Trophoblast cell (in vitro differentiated cells and primary cell): Measurements from ENCODE around the gene NDFIP1.

Experiments used
- DNase-seq, 2 donors: peaks; one replicate each; pipeline ENCODE4 v3.0.0-alpha.2; 2016
- H2AFZ ChIP-seq: 2 replicates; pipeline ENCODE4 v1.6.1; 2013; ENCODE audit warnings: low read length, moderate library complexity, mild to moderate bottlenecking; ENCODE audit not compliant: insufficient read depth, poor library complexity
- H2AK5ac ChIP-seq: 2 replicates; pipeline ENCODE4 v1.6.1; 2013; ENCODE audit warnings: mild to moderate bottlenecking, low read length
- H2BK120ac ChIP-seq: 2 replicates; pipeline ENCODE4 v1.6.1; 2013; ENCODE audit warnings: low read length, mild to moderate bottlenecking, moderate library complexity; ENCODE audit not compliant: insufficient read depth, poor library complexity
- H2BK12ac ChIP-seq: 2 replicates; pipeline ENCODE4 v1.6.1; 2013; ENCODE audit warnings: mild to moderate bottlenecking, low read length, moderate library complexity
- H2BK5ac ChIP-seq: 2 replicates; pipeline ENCODE4 v1.6.1; 2013; ENCODE audit warnings: low read length, low read depth, moderate library complexity, mild to moderate bottlenecking; ENCODE audit not compliant: poor library complexity
- H3K14ac ChIP-seq: 2 replicates; pipeline ENCODE4 v1.6.1; 2013; ENCODE audit warnings: mild to moderate bottlenecking, low read length
- H3K18ac ChIP-seq: 2 replicates; pipeline ENCODE4 v1.6.1; 2013; ENCODE audit warnings: mild to moderate bottlenecking, low read length
- H3K23ac ChIP-seq: 2 replicates; pipeline ENCODE4 v1.6.1; 2013; ENCODE audit warnings: low read length
- H3K27ac ChIP-seq: 2 replicates; pipeline ENCODE4 v1.5.1; 2013; ENCODE audit warnings: low read depth, mild to moderate bottlenecking, inconsistent platforms, low read length, moderate library complexity
- H3K27me3 ChIP-seq: 2 replicates; pipeline ENCODE4 v1.6.1; 2013; ENCODE audit warnings: inconsistent platforms, mild to moderate bottlenecking, low read length, moderate library complexity; ENCODE audit not compliant: insufficient read depth
- H3K36me3 ChIP-seq, 2 experiments: 1 replicate in 1 of 2; 2 replicates in 1 of 2; pipeline ENCODE4 v1.6.1; 2013; ENCODE audit warnings: low read length in 2 of 2, mild to moderate bottlenecking in 2 of 2, moderate library complexity in 1 of 2; ENCODE audit not compliant: insufficient read depth in 2 of 2, control insufficient read depth in 1 of 2
- H3K4ac ChIP-seq: 2 replicates; pipeline ENCODE4 v1.6.1; 2013; ENCODE audit warnings: low read depth, mild to moderate bottlenecking, low read length, moderate library complexity
- H3K4me1 ChIP-seq, 2 experiments: 1 replicate in 1 of 2; 2 replicates in 1 of 2; pipeline ENCODE4 v1.6.1; 2013; ENCODE audit warnings: low read length in 2 of 2, mild to moderate bottlenecking in 2 of 2, moderate library complexity in 1 of 2; ENCODE audit not compliant: insufficient read depth in 2 of 2, control insufficient read depth in 1 of 2
- H3K4me2 ChIP-seq: 2 replicates; pipeline ENCODE4 v1.6.1; 2013; ENCODE audit warnings: inconsistent platforms, mild to moderate bottlenecking, low read length, moderate library complexity
- H3K4me3 ChIP-seq: 2 replicates; pipeline ENCODE4 v1.5.1; 2013; ENCODE audit warnings: mild to moderate bottlenecking, low read depth, low read length, inconsistent platforms
- H3K79me1 ChIP-seq: one replicate; pipeline ENCODE4 v1.6.1; 2013; ENCODE audit warnings: low read length
- H3K79me2 ChIP-seq: 2 replicates; pipeline ENCODE4 v1.6.1; 2013; ENCODE audit warnings: low read length, mild to moderate bottlenecking; ENCODE audit not compliant: control insufficient read depth, insufficient read depth, poor library complexity
- H3K9ac ChIP-seq: 2 replicates; pipeline ENCODE4 v1.6.1; 2013; ENCODE audit warnings: mild to moderate bottlenecking, low read length
- H3K9me3 ChIP-seq: 2 replicates; pipeline ENCODE4 v1.6.1; 2013; ENCODE audit warnings: low read depth, mild to moderate bottlenecking, control low read depth, inconsistent platforms, low read length; ENCODE audit not compliant: insufficient read depth
- H4K12ac ChIP-seq: 2 replicates; pipeline ENCODE4 v1.6.1; 2013; ENCODE audit warnings: low read depth, mild to moderate bottlenecking, low read length, moderate library complexity
- H4K8ac ChIP-seq: 2 replicates; pipeline ENCODE4 v1.6.1; 2013; ENCODE audit warnings: low read depth, mild to moderate bottlenecking, low read length, moderate library complexity
- H4K91ac ChIP-seq: one replicate; pipeline ENCODE4 v1.6.1; 2013; ENCODE audit warnings: low read depth, mild to moderate bottlenecking, low read length, moderate library complexity
- WGBS: extraction: QIAGEN DNeasy Blood & Tissue Kit; methylation state at CpG from one replicate; pipeline ENCODE4 v1.1.7; 2013; ENCODE audit warnings: missing lambda C conversion rate; ENCODE audit not compliant: insufficient read length, insufficient coverage; ENCODE audit errors: extremely low coverage; 5-methylcytosine and 5-hydroxymethylcytosine counted together

Gene NDFIP1

DNA sequence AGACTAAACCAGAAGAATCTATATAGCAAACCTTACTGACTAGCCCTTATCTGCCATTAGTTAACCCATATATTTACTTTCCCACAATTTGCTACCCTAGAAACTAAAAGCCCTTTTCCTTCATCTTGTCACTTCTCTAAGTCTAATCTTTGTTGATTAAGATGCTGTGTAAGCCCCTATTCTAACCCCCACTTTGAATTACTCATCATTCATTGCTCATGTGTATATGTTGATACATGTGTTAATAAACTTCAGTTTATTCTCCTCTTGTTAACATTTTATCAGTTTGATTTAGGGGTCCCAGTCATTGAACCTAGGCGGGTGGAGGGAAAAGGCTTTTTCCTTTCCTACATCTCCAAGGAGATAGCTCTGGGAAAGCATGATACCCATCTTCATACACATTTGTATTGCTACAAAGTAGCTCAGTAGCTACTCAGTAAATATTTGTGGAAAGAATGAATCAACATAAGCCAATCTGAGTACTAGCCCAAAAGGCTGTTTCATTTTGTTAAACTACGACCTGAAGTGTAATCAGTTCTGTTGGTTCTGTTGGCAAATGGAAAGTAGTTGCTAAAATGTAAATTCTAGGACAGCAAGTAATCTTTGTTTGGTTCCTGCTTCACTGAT lies 35.1 kb upstream of the NDFIP1 start:
- Histone ChIP-seq H3K4me1 (no peaks in the 10 kb centered on the region), H3K14ac (no peak overlapping the region), H3K79me2 (no peaks in the 10 kb centered on the region), H3K79me1 (no peaks in the 10 kb centered on the region), H3K23ac (no peak overlapping the region), H3K27ac (no peak overlapping the region), H2AFZ (no peak overlapping the region), H4K8ac (no peak overlapping the region), H3K9me3 (no peaks in the 10 kb centered on the region), H2BK120ac (no peak overlapping the region), H3K4me3 (no peak overlapping the region), H2BK12ac (no peak overlapping the region), H3K27me3 (no peaks in the 10 kb centered on the region), H3K36me3 (no peaks in the 10 kb centered on the region), H3K4ac (no peak overlapping the region), H3K18ac (no peak overlapping the region), H4K12ac (no peak overlapping the region), H4K91ac (no peak overlapping the region), H2BK5ac (no peak overlapping the region), H3K9ac (no peak overlapping the region), H3K4me2 (no peak overlapping the region), H2AK5ac (no peak overlapping the region)
- no peak for DNase-seq
- no CpG with 5 or more reads among the region's 2 CpGs for WGBS

DNA sequence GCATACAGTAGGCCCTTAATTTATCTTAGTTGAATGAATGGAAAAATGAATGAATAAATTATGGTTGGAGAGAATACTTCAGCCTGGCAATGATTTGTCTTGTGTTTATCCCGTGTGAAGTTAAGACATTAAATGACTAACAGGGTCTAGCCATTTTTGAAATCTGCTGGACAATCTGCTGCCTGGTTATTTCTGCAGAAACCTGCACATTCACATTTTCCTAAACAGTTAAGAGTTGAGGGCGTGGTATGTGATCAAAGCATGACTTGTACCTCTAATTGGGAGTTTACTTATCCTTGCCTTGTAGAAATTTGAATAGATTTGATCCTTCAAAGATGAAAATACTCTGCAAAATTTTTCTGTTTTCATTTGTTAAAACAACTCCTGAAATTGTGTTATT lies 34.6 kb upstream of the NDFIP1 start:
- no peak overlapping the region for H4K8ac ChIP-seq
- no peak overlapping the region for H3K4me2 ChIP-seq
- H3K4ac ChIP-seq: no peak overlapping the region
- no peak overlapping the region for H3K27ac ChIP-seq
- no peaks in the 10 kb centered on the region for H3K9me3 ChIP-seq
- no peak overlapping the region for H3K18ac ChIP-seq
- no peak overlapping the region for H2BK5ac ChIP-seq
- no peaks in the 10 kb centered on the region for H3K79me2 ChIP-seq
- no peaks in the 10 kb centered on the region for H3K27me3 ChIP-seq
- no peak overlapping the region for H2BK12ac ChIP-seq
- H3K23ac ChIP-seq: no peak overlapping the region
- DNase-seq: no peak
- H4K12ac ChIP-seq: no peak overlapping the region
- no peak overlapping the region for H2AFZ ChIP-seq
- H3K9ac ChIP-seq: no peak overlapping the region
- H3K14ac ChIP-seq: no peak overlapping the region
- no peak overlapping the region for H3K4me3 ChIP-seq
- no peak overlapping the region for H2BK120ac ChIP-seq
- no peaks in the 10 kb centered on the region for H3K4me1 ChIP-seq
- WGBS: no CpG with 5 or more reads among the region's 2 CpGs
- H3K79me1 ChIP-seq: no peaks in the 10 kb centered on the region
- no peak overlapping the region for H2AK5ac ChIP-seq
- no peak overlapping the region for H4K91ac ChIP-seq
- no peaks in the 10 kb centered on the region for H3K36me3 ChIP-seq

DNA sequence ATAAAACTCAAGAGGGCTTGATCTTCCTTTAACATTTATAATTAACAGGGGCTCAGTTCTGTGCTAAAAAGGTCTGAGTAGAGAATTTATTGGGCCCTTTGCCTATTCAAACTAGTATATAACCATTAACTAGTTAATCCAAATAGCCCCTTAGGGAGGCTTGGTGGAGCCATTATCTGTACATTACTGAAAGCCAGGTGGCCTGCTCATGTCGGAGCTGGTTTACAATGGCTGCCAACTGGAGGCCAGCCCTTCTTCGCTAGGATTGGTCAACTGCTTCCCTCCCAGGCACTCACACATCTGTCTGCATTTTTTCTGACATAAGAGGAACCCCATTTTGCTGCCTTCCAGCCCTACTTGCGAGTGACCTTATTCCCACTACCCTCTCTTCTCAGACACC lies 30.4 kb upstream of the NDFIP1 start:
- H2AK5ac ChIP-seq: no peak overlapping the region
- no CpG with 5 or more reads among the region's 3 CpGs for WGBS
- no peaks in the 10 kb centered on the region for H3K79me2 ChIP-seq
- no peak overlapping the region for H2AFZ ChIP-seq
- H3K4me2 ChIP-seq: no peak overlapping the region
- H4K91ac ChIP-seq: no peak overlapping the region
- no peaks in the 10 kb centered on the region for H3K9me3 ChIP-seq
- H3K9ac ChIP-seq: no peak overlapping the region
- no peak overlapping the region for H4K8ac ChIP-seq
- no peak overlapping the region for H2BK120ac ChIP-seq
- H3K18ac ChIP-seq: no peak overlapping the region
- no peak overlapping the region for H3K4ac ChIP-seq
- H3K27ac ChIP-seq: no peak overlapping the region
- H3K14ac ChIP-seq: no peak overlapping the region
- H2BK12ac ChIP-seq: no peak overlapping the region
- H3K79me1 ChIP-seq: no peaks in the 10 kb centered on the region
- no peaks in the 10 kb centered on the region for H3K27me3 ChIP-seq
- H3K36me3 ChIP-seq: no peaks in the 10 kb centered on the region
- H2BK5ac ChIP-seq: no peak overlapping the region
- no peak overlapping the region for H3K4me3 ChIP-seq
- H4K12ac ChIP-seq: no peak overlapping the region
- DNase-seq: no peak
- H3K23ac ChIP-seq: no peak overlapping the region
- no peaks in the 10 kb centered on the region for H3K4me1 ChIP-seq

DNA sequence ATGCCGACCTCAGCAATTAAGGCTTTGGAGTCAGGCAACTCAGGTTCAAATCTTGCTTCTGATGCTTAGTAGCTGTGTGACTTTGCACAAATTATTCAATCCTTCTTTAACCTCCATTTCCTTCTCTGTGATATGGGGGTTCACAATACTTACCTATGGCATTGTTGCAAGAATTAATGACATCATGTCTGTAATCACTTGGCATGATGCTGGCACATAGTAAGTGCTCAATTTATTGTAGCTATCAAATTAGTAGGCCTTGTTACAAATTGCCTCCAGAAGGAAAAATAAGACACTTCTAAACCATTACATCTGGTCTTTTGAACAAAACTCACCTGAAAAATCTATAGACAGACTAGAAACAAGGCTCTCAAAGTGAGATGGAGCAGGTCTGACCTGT lies 29.9 kb upstream of the NDFIP1 start:
- no peak for DNase-seq
- no peak overlapping the region for H3K23ac ChIP-seq
- no peaks in the 10 kb centered on the region for H3K79me1 ChIP-seq
- H3K4me1 ChIP-seq: no peaks in the 10 kb centered on the region
- no peak overlapping the region for H2BK5ac ChIP-seq
- no peaks in the 10 kb centered on the region for H3K27me3 ChIP-seq
- no peak overlapping the region for H3K14ac ChIP-seq
- H3K36me3 ChIP-seq: no peaks in the 10 kb centered on the region
- H2BK120ac ChIP-seq: no peak overlapping the region
- no peak overlapping the region for H2AK5ac ChIP-seq
- WGBS: no CpG with 5 or more reads among the region's 1 CpG
- no peak overlapping the region for H2AFZ ChIP-seq
- no peak overlapping the region for H3K4me3 ChIP-seq
- H3K18ac ChIP-seq: no peak overlapping the region
- no peak overlapping the region for H3K4ac ChIP-seq
- H4K91ac ChIP-seq: no peak overlapping the region
- H3K4me2 ChIP-seq: no peak overlapping the region
- no peak overlapping the region for H3K27ac ChIP-seq
- H4K12ac ChIP-seq: no peak overlapping the region
- no peaks in the 10 kb centered on the region for H3K79me2 ChIP-seq
- H3K9ac ChIP-seq: no peak overlapping the region
- H4K8ac ChIP-seq: no peak overlapping the region
- no peak overlapping the region for H2BK12ac ChIP-seq
- no peaks in the 10 kb centered on the region for H3K9me3 ChIP-seq
